WTC11 (cell line): ENCODE measurements around the gene DYNLL2. TPM values are rescaled to one million over a fixed set of nuclear protein-coding genes. Genes with fewer than 3 reads are reported as not detected.
A peak's percentile ranks its signal among the peaks of the same experiment; 100 is the strongest.

ENCODE experiments used
- ATAC-seq: fragments of 200-7000 bp; cut with Tn5 transposase; 2 replicates; pipeline ENCODE4 v1.10.0; 2021; ENCODE audit warnings: mild to moderate bottlenecking, moderate library complexity
- CTCF ChIA-PET: fragments of 300-600 bp; sonication (Branson Sonifier 250); formaldehyde crosslinking; loops from one replicate; lab custom pipeline; 2021; ENCODE audit warnings: antibody characterized with exemption; lab: Charles Lee
- POLR2A ChIA-PET: fragments of 350-600 bp; sonication (Branson Sonifier 250); formaldehyde crosslinking; loops from one replicate; lab custom pipeline; 2021; ENCODE audit warnings: antibody characterized with exemption; lab: Charles Lee
- DNase-seq: peaks from one replicate; pipeline ENCODE4 v3.0.0; 2021; ENCODE audit warnings: low spot score
- H3K27ac Mint-ChIP-seq: 2 replicates; pipeline ENCODE4 v1.8.0; 2021; ENCODE audit warnings: mixed read lengths
- H3K27me3 Mint-ChIP-seq: 2 replicates; pipeline ENCODE4 v1.8.0; 2021; ENCODE audit warnings: low read depth, mild to moderate bottlenecking, moderate library complexity, mixed read lengths
- H3K36me3 Mint-ChIP-seq: 2 replicates; pipeline ENCODE4 v1.8.0; 2021; ENCODE audit warnings: mixed read lengths
- H3K4me1 Mint-ChIP-seq: 2 replicates; pipeline ENCODE4 v1.8.0; 2022; ENCODE audit warnings: mixed read lengths
- H3K4me3 Mint-ChIP-seq: 2 replicates; pipeline ENCODE4 v1.8.0; 2021; ENCODE audit warnings: mild to moderate bottlenecking, moderate library complexity, mixed read lengths
- H3K9me3 Mint-ChIP-seq: 2 replicates; pipeline ENCODE4 v1.8.0; 2021; ENCODE audit warnings: mixed read lengths
- ATF6 ChIP-seq: sonication (generic); formaldehyde crosslinking; IDR thresholded peaks from 2 replicates; pipeline ENCODE4 v1.8.1; 2023; ENCODE audit warnings: mild to moderate bottlenecking, missing genetic modification reagents
- GRHL2 ChIP-seq: fragments of 250-450 bp; sonication (Bioruptor Pico); IDR thresholded peaks from 2 replicates; pipeline ENCODE4 v1.8.0; 2022; ENCODE audit warnings: mild to moderate bottlenecking, moderate library complexity; ENCODE audit not compliant: insufficient replicate concordance, severe bottlenecking
- KAT7 ChIP-seq: sonication (generic); formaldehyde crosslinking; IDR thresholded peaks from 2 replicates; pipeline ENCODE4 v1.8.1; 2023; ENCODE audit warnings: missing genetic modification reagents, mild to moderate bottlenecking, borderline replicate concordance
- MYBL2 ChIP-seq: sonication (generic); formaldehyde crosslinking; IDR thresholded peaks from 2 replicates; pipeline ENCODE4 v1.8.1; 2023; ENCODE audit warnings: mild to moderate bottlenecking, moderate library complexity, missing genetic modification reagents
- NFYB ChIP-seq: sonication (generic); formaldehyde crosslinking; conservative IDR thresholded peaks from 2 replicates; pipeline ENCODE4 v1.8.0; 2022; ENCODE audit warnings: low read depth, missing genetic modification reagents
- NR1H2 ChIP-seq: sonication (generic); formaldehyde crosslinking; IDR thresholded peaks from 2 replicates; pipeline ENCODE4 v1.9.0; 2021; ENCODE audit warnings: mild to moderate bottlenecking, moderate library complexity, missing genetic modification reagents
- SP1 ChIP-seq: sonication (generic); formaldehyde crosslinking; conservative IDR thresholded peaks from 2 replicates; pipeline ENCODE4 v1.8.1; 2022; ENCODE audit warnings: missing genetic modification reagents
- ZNF219 ChIP-seq: sonication (generic); formaldehyde crosslinking; IDR thresholded peaks from 2 replicates; pipeline ENCODE4 v1.8.0; 2023; ENCODE audit warnings: missing genetic modification reagents, mild to moderate bottlenecking, borderline replicate concordance
- total RNA-seq: library from RNA; stranded (reverse); gene quantifications from 3 replicates; pipeline ENCODE4 v1.2.3, GENCODE V29; 2021
- TF ChIP-seq, protein P1 (sequence below): sonication (generic); formaldehyde crosslinking; IDR thresholded peaks from 2 replicates; pipeline ENCODE4 v1.8.0; 2023; ENCODE audit warnings: missing genetic modification reagents, mild to moderate bottlenecking, borderline replicate concordance
- TF ChIP-seq, protein P2 (sequence below): sonication (generic); formaldehyde crosslinking; IDR thresholded peaks from 2 replicates; pipeline ENCODE4 v1.8.0; 2023; ENCODE audit warnings: mild to moderate bottlenecking, missing genetic modification reagents
- TF ChIP-seq, protein P3 (sequence below): sonication (generic); formaldehyde crosslinking; conservative IDR thresholded peaks from 2 replicates; pipeline ENCODE4 v1.8.1; 2023; ENCODE audit warnings: mild to moderate bottlenecking, low read depth, missing genetic modification reagents, moderate library complexity

DYNLL2 gene
- total RNA-seq, 1 experiment from 2014 or later: 34.6 TPM

- no peaks in the 10 kb centered on the region for H3K9me3 Mint-ChIP-seq
- H3K27me3 Mint-ChIP-seq: no peaks in the 10 kb centered on the region
- POLR2A ChIA-PET: interaction anchor here (1.1 to 1.5 kb wide), 2 partner anchors 77 to 234 kb away, joined by 4 to 7 read pairs; partner anchors contain the start of genes MRPS23 and SRSF1
- DNase-seq: peak; percentile 50
- ATAC-seq: peak; percentile 11
- peaks cover 40% of the 10 kb centered on the region for H3K4me1 Mint-ChIP-seq
- peak overlapping the region; percentile 86 for H3K4me3 Mint-ChIP-seq
- H3K27ac Mint-ChIP-seq: no peak overlapping the region
- TF ChIP-seq KAT7 (CRISPR knock-in tag): 0 out of 2 replicates have a peak, but pooled peaks have one; percentile 16
- TF ChIP-seq, protein P1, sequence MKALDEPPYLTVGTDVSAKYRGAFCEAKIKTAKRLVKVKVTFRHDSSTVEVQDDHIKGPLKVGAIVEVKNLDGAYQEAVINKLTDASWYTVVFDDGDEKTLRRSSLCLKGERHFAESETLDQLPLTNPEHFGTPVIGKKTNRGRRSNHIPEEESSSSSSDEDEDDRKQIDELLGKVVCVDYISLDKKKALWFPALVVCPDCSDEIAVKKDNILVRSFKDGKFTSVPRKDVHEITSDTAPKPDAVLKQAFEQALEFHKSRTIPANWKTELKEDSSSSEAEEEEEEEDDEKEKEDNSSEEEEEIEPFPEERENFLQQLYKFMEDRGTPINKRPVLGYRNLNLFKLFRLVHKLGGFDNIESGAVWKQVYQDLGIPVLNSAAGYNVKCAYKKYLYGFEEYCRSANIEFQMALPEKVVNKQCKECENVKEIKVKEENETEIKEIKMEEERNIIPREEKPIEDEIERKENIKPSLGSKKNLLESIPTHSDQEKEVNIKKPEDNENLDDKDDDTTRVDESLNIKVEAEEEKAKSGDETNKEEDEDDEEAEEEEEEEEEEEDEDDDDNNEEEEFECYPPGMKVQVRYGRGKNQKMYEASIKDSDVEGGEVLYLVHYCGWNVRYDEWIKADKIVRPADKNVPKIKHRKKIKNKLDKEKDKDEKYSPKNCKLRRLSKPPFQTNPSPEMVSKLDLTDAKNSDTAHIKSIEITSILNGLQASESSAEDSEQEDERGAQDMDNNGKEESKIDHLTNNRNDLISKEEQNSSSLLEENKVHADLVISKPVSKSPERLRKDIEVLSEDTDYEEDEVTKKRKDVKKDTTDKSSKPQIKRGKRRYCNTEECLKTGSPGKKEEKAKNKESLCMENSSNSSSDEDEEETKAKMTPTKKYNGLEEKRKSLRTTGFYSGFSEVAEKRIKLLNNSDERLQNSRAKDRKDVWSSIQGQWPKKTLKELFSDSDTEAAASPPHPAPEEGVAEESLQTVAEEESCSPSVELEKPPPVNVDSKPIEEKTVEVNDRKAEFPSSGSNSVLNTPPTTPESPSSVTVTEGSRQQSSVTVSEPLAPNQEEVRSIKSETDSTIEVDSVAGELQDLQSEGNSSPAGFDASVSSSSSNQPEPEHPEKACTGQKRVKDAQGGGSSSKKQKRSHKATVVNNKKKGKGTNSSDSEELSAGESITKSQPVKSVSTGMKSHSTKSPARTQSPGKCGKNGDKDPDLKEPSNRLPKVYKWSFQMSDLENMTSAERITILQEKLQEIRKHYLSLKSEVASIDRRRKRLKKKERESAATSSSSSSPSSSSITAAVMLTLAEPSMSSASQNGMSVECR: no peak
- TF ChIP-seq MYBL2 (CRISPR knock-in tag): peak; percentile 55; the same call in 1 of the 2 replicates
- 0 out of 2 replicates have a peak, but pooled peaks have one; percentile 17 for TF ChIP-seq NFYB
- TF ChIP-seq, protein P2, sequence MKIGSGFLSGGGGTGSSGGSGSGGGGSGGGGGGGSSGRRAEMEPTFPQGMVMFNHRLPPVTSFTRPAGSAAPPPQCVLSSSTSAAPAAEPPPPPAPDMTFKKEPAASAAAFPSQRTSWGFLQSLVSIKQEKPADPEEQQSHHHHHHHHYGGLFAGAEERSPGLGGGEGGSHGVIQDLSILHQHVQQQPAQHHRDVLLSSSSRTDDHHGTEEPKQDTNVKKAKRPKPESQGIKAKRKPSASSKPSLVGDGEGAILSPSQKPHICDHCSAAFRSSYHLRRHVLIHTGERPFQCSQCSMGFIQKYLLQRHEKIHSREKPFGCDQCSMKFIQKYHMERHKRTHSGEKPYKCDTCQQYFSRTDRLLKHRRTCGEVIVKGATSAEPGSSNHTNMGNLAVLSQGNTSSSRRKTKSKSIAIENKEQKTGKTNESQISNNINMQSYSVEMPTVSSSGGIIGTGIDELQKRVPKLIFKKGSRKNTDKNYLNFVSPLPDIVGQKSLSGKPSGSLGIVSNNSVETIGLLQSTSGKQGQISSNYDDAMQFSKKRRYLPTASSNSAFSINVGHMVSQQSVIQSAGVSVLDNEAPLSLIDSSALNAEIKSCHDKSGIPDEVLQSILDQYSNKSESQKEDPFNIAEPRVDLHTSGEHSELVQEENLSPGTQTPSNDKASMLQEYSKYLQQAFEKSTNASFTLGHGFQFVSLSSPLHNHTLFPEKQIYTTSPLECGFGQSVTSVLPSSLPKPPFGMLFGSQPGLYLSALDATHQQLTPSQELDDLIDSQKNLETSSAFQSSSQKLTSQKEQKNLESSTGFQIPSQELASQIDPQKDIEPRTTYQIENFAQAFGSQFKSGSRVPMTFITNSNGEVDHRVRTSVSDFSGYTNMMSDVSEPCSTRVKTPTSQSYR (CRISPR knock-in tag): 0 out of 2 replicates have a peak, but pooled peaks have one; percentile 20
- TF ChIP-seq, protein P3, sequence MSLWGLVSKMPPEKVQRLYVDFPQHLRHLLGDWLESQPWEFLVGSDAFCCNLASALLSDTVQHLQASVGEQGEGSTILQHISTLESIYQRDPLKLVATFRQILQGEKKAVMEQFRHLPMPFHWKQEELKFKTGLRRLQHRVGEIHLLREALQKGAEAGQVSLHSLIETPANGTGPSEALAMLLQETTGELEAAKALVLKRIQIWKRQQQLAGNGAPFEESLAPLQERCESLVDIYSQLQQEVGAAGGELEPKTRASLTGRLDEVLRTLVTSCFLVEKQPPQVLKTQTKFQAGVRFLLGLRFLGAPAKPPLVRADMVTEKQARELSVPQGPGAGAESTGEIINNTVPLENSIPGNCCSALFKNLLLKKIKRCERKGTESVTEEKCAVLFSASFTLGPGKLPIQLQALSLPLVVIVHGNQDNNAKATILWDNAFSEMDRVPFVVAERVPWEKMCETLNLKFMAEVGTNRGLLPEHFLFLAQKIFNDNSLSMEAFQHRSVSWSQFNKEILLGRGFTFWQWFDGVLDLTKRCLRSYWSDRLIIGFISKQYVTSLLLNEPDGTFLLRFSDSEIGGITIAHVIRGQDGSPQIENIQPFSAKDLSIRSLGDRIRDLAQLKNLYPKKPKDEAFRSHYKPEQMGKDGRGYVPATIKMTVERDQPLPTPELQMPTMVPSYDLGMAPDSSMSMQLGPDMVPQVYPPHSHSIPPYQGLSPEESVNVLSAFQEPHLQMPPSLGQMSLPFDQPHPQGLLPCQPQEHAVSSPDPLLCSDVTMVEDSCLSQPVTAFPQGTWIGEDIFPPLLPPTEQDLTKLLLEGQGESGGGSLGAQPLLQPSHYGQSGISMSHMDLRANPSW (CRISPR knock-in tag): no peak
- TF ChIP-seq, all 79 proteins: peak for 4
- CTCF ChIA-PET: interaction anchor here (0.5 to 2.9 kb wide), 3 partner anchors 77 to 91 kb away, joined by 3 to 20 read pairs (median 11); partner anchors contain the start of gene SRSF1
- H3K36me3 Mint-ChIP-seq: peaks cover 30% of the 10 kb centered on the region
Measured at GRCh38 chr17:58084317-58084981, 1.2 kb downstream of the DYNLL2 start.

DNA sequence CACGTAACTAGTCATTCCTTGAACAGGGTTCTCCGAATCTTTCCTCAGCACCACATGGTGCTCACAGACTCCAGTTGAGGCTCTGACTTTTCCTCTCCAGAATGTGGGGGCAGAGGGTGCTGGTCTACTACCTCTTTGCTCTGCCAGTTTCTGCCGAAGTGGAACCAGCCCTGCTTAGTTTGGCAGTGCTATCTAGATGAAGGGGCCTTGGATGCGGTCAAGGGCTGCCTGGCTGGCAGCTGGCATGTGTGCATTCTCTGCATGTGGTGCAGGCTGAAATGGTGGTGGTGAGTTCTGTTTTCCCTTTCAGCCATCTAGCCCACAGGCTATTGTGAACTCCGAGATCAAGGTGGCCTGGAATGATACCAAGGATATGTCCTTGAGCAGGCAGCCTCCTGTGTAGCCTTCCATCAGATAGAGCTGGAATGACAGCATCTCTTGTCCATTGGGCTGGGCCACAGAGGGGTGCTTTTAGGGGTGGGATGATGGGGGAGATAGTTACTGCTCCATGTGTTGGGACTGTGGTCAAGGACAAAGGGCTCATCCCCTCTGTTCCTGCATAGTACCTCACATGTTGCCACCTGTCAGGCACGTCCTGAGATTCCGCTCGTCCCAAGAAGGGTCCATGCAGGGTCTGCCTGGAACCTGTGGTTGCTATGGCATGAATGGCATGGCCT is 2.0 kb downstream of the DYNLL2 start:
- no peak for ATAC-seq
- H3K9me3 Mint-ChIP-seq: no peaks in the 10 kb centered on the region
- H3K27ac Mint-ChIP-seq: no peak overlapping the region
- no peak for DNase-seq
- no peaks in the 10 kb centered on the region for H3K27me3 Mint-ChIP-seq
- H3K36me3 Mint-ChIP-seq: peaks cover 38% of the 10 kb centered on the region
- CTCF ChIA-PET: interaction anchor here (0.5 to 0.6 kb wide), 2 partner anchors 86 to 92 kb away, joined by 3 read pairs; no protein-coding TSS in a partner anchor
- peak overlapping the region; percentile 86 for H3K4me3 Mint-ChIP-seq
- TF ChIP-seq SP1 (CRISPR knock-in tag) (no peak), GRHL2 (CRISPR knock-in tag) (no peak), NR1H2 (CRISPR knock-in tag) (no peak), ZNF219 (no peak), ATF6 (CRISPR knock-in tag) (no peak)
- TF ChIP-seq, all 79 proteins: peak for 0
- peaks cover 34% of the 10 kb centered on the region for H3K4me1 Mint-ChIP-seq
- POLR2A ChIA-PET: interaction anchor here (1.5 kb wide), 1 partner anchor 78 kb away, joined by 7 read pairs; the partner anchor contains the start of gene SRSF1
